Peyer's patch (tissue), 4 donors: Measurements from ENCODE around the gene ZNF787. TPM values are rescaled to one million over a fixed set of nuclear protein-coding genes. Genes with fewer than 3 reads are reported as not detected.
"Not testable (repeated sequence)": the region's sequence is repeated elsewhere in the genome, so short reads cannot be mapped to it uniquely, and the experiment has no call there.

ENCODE experiments used
- DNase-seq, 3 donors: peaks; one replicate each; pipeline ENCODE4 v3.0.0-alpha.2; 2017 to 2019
- H3K27ac ChIP-seq, 4 donors: fragments of 200-600 bp; sonication (generic); one replicate each; pipeline ENCODE4 v1.5.1; 2016 to 2019
- H3K27me3 ChIP-seq, 2 donors: fragments of 200-600 bp; sonication (generic); one replicate each; pipeline ENCODE4 v1.5.1; 2019
- H3K36me3 ChIP-seq, 3 donors: fragments of 200-600 bp; sonication (generic); one replicate each; pipeline ENCODE4 v1.5.1; 2016 to 2019
- H3K4me1 ChIP-seq, 4 donors: fragments of 200-600 bp; sonication (generic); one replicate each; pipeline ENCODE4 v1.5.1; 2016 to 2019
- H3K4me3 ChIP-seq, 4 donors: fragments of 200-600 bp; sonication (generic); 1 replicate in 3 of 4; 2 replicates in 1 of 4; pipeline ENCODE4 v1.5.1; 2016 to 2019; ENCODE audit warnings: mild to moderate bottlenecking in 1 of 4
- H3K9me3 ChIP-seq, 4 donors: fragments of 200-600 bp; sonication (generic); one replicate each; pipeline ENCODE4 v1.5.1; 2016 to 2019; ENCODE audit warnings: mild to moderate bottlenecking in 1 of 4
- CTCF ChIP-seq, 6 experiments: fragments of 450-650 bp in 4 of 6; fragments of 200-600 bp in 2 of 6; sonication (generic) in 1 of 6; IDR thresholded peaks; one replicate each; pipeline ENCODE4 v1.5.1; 2017 to 2019; ENCODE audit warnings: antibody characterized with exemption in 6 of 6, mild to moderate bottlenecking in 3 of 6, moderate library complexity in 1 of 6
- POLR2A ChIP-seq, 2 donors: fragments of 450-650 bp; IDR thresholded peaks; one replicate each; pipeline ENCODE4 v1.5.1; 2017; ENCODE audit warnings: antibody characterized with exemption in 2 of 2, mild to moderate bottlenecking in 2 of 2, moderate library complexity in 2 of 2
- total RNA-seq, 4 donors: library from RNA; depleted of rRNA; stranded (reverse); fragments of >200 nt; gene quantifications; one replicate each; pipeline ENCODE4 v1.1.0, GENCODE V29; 2016

The ZNF787 gene
- total RNA-seq, 4 donors from 2014 or later = 19.0 to 42.1 (median 26.9) TPM

GRCh38 chr19:56155124-56155687 lies 34.1 kb upstream of the ZNF787 start:
- Histone ChIP-seq H3K27me3 (no peaks in the 10 kb centered on the region), H3K4me3 (no peak overlapping the region), H3K36me3 (peaks cover 0 to 13% (median 0%) of the 10 kb centered on the region in 3 donors), H3K4me1 (no peaks in the 10 kb centered on the region), H3K9me3 (no peaks in the 10 kb centered on the region), H3K27ac (no peak overlapping the region)
- no peak for TF ChIP-seq POLR2A (IDR thresholded peaks at IDR 0.05)
- peak in 3 of 6 experiments; percentile 31 to 41 (median 37) for TF ChIP-seq CTCF (IDR thresholded peaks at IDR 0.05)
- DNase-seq = no peak

GRCh38 chr19:56153507-56153906 lies 32.4 kb upstream of the ZNF787 start:
- TF ChIP-seq CTCF (IDR thresholded peaks at IDR 0.05) (no peak), POLR2A (IDR thresholded peaks at IDR 0.05) (no peak)
- Histone ChIP-seq H3K4me3 (no peak overlapping the region), H3K36me3 (peaks cover 0 to 8% (median 0%) of the 10 kb centered on the region in 3 donors), H3K27ac (no peak overlapping the region), H3K4me1 (no peaks in the 10 kb centered on the region), H3K27me3 (no peaks in the 10 kb centered on the region), H3K9me3 (no peaks in the 10 kb centered on the region)
- no peak for DNase-seq

- Histone ChIP-seq H3K4me3 (no peak overlapping the region), H3K4me1 (no peaks in the 10 kb centered on the region), H3K27me3 (no peaks in the 10 kb centered on the region), H3K36me3 (peaks cover 0 to 17% (median 0%) of the 10 kb centered on the region in 3 donors), H3K9me3 (no peaks in the 10 kb centered on the region), H3K27ac (no peak overlapping the region)
- no peak for DNase-seq
- no peak for TF ChIP-seq CTCF (IDR thresholded peaks at IDR 0.05)
- TF ChIP-seq POLR2A (IDR thresholded peaks at IDR 0.05) = no peak
Measured at GRCh38 chr19:56152644-56153043, 31.5 kb upstream of the ZNF787 start.

- Histone ChIP-seq H3K27me3 (no peaks in the 10 kb centered on the region), H3K27ac (no peak overlapping the region), H3K4me3 (no peak overlapping the region), H3K9me3 (no peaks in the 10 kb centered on the region), H3K4me1 (no peaks in the 10 kb centered on the region), H3K36me3 (peaks cover 0 to 27% (median 0%) of the 10 kb centered on the region in 3 donors)
- DNase-seq = no peak
- no peak for TF ChIP-seq POLR2A (IDR thresholded peaks at IDR 0.05)
- TF ChIP-seq CTCF (IDR thresholded peaks at IDR 0.05) = no peak
Measured at GRCh38 chr19:56150358-56150757, 29.3 kb upstream of the ZNF787 start.

- Histone ChIP-seq H3K4me1 (no peaks in the 10 kb centered on the region), H3K9me3 (no peaks in the 10 kb centered on the region), H3K27ac (no peak overlapping the region), H3K27me3 (no peaks in the 10 kb centered on the region), H3K4me3 (no peak overlapping the region), H3K36me3 (peaks cover 0 to 24% (median 0%) of the 10 kb centered on the region in 3 donors)
- no peak for DNase-seq
- TF ChIP-seq POLR2A (IDR thresholded peaks at IDR 0.05) (no peak), CTCF (IDR thresholded peaks at IDR 0.05) (no peak)
Measured at GRCh38 chr19:56149656-56150038, 28.6 kb upstream of the ZNF787 start.

GRCh38 chr19:56148955-56149655 lies 28.0 kb upstream of the ZNF787 start:
- H3K36me3 ChIP-seq = peaks cover 0 to 24% (median 0%) of the 10 kb centered on the region in 3 donors
- not testable (repeated sequence) for H3K27ac ChIP-seq, DNase-seq, H3K9me3 ChIP-seq, H3K4me3 ChIP-seq, H3K27me3 ChIP-seq, H3K4me1 ChIP-seq
